WTC11 (cell line): ENCODE results near the gene AURKAIP1. TPM values are rescaled to one million over a fixed set of nuclear protein-coding genes. Genes with fewer than 3 reads are reported as not detected.

Experiments used
- ATAC-seq: fragments of 200-7000 bp; cut with Tn5 transposase; 2 replicates; pipeline ENCODE4 v1.10.0; 2021; ENCODE audit warnings: mild to moderate bottlenecking, moderate library complexity
- CTCF ChIA-PET: fragments of 300-600 bp; sonication (Branson Sonifier 250); formaldehyde crosslinking; loops from one replicate; lab custom pipeline; 2021; ENCODE audit warnings: antibody characterized with exemption; lab: Charles Lee
- POLR2A ChIA-PET: fragments of 350-600 bp; sonication (Branson Sonifier 250); formaldehyde crosslinking; loops from one replicate; lab custom pipeline; 2021; ENCODE audit warnings: antibody characterized with exemption; lab: Charles Lee
- DNase-seq: peaks from one replicate; pipeline ENCODE4 v3.0.0; 2021; ENCODE audit warnings: low spot score
- H3K27ac Mint-ChIP-seq: 2 replicates; pipeline ENCODE4 v1.8.0; 2021; ENCODE audit warnings: mixed read lengths
- H3K27me3 Mint-ChIP-seq: 2 replicates; pipeline ENCODE4 v1.8.0; 2021; ENCODE audit warnings: low read depth, mild to moderate bottlenecking, moderate library complexity, mixed read lengths
- H3K36me3 Mint-ChIP-seq: 2 replicates; pipeline ENCODE4 v1.8.0; 2021; ENCODE audit warnings: mixed read lengths
- H3K4me1 Mint-ChIP-seq: 2 replicates; pipeline ENCODE4 v1.8.0; 2022; ENCODE audit warnings: mixed read lengths
- H3K4me3 Mint-ChIP-seq: 2 replicates; pipeline ENCODE4 v1.8.0; 2021; ENCODE audit warnings: mild to moderate bottlenecking, moderate library complexity, mixed read lengths
- H3K9me3 Mint-ChIP-seq: 2 replicates; pipeline ENCODE4 v1.8.0; 2021; ENCODE audit warnings: mixed read lengths
- CBFB ChIP-seq: sonication (generic); formaldehyde crosslinking; IDR thresholded peaks from 2 replicates; pipeline ENCODE4 v1.8.1; 2022; ENCODE audit warnings: mild to moderate bottlenecking, low read depth, missing genetic modification reagents
- CREB1 ChIP-seq: sonication (generic); formaldehyde crosslinking; IDR thresholded peaks from 2 replicates; pipeline ENCODE4 v1.8.0; 2023; ENCODE audit warnings: mild to moderate bottlenecking, missing genetic modification reagents
- GTF2I ChIP-seq: fragments of 250-450 bp; sonication (Bioruptor Pico); conservative IDR thresholded peaks from 2 replicates; pipeline ENCODE4 v1.4.0; 2021; ENCODE audit warnings: mild to moderate bottlenecking
- JUN ChIP-seq: sonication (generic); formaldehyde crosslinking; IDR thresholded peaks from 2 replicates; pipeline ENCODE4 v1.8.0; 2023; ENCODE audit warnings: mild to moderate bottlenecking, missing genetic modification reagents
- OVOL2 ChIP-seq: fragments of 250-450 bp; sonication (Bioruptor Pico); IDR thresholded peaks from 2 replicates; pipeline ENCODE4 v1.9.0; 2021; ENCODE audit warnings: mild to moderate bottlenecking, borderline replicate concordance
- ZNF219 ChIP-seq: sonication (generic); formaldehyde crosslinking; IDR thresholded peaks from 2 replicates; pipeline ENCODE4 v1.8.0; 2023; ENCODE audit warnings: missing genetic modification reagents, mild to moderate bottlenecking, borderline replicate concordance
- microRNA-seq: library from miRNA; unstranded; fragments of <30 nt; microRNA quantifications from one replicate; pipeline ENCODE4 v1.2.0, GENCODE V29; 2022; ENCODE audit warnings: borderline number of aligned reads
- total RNA-seq: library from RNA; stranded (reverse); gene quantifications from 3 replicates; pipeline ENCODE4 v1.2.3, GENCODE V29; 2021
- TF ChIP-seq, protein P1 (sequence below): sonication (generic); formaldehyde crosslinking; IDR thresholded peaks from 2 replicates; pipeline ENCODE4 v1.8.0; 2022; ENCODE audit warnings: mild to moderate bottlenecking, missing genetic modification reagents
- TF ChIP-seq, protein P2 (sequence below): sonication (generic); formaldehyde crosslinking; IDR thresholded peaks from 2 replicates; pipeline ENCODE4 v1.8.1; 2022; ENCODE audit warnings: low read depth, mild to moderate bottlenecking, moderate library complexity, missing genetic modification reagents, borderline replicate concordance
- TF ChIP-seq, protein P3 (sequence below): sonication (generic); formaldehyde crosslinking; IDR thresholded peaks from 2 replicates; pipeline ENCODE4 v1.8.1; 2023; ENCODE audit warnings: mild to moderate bottlenecking, missing genetic modification reagents
- TF ChIP-seq, protein P4 (sequence below): fragments of 250-450 bp; sonication (Bioruptor Pico); IDR thresholded peaks from 2 replicates; pipeline ENCODE4 v1.9.0; 2021; ENCODE audit warnings: mild to moderate bottlenecking, borderline replicate concordance
- TF ChIP-seq, protein P5 (sequence below): fragments of 250-450 bp; sonication (Bioruptor Pico); IDR thresholded peaks from 2 replicates; pipeline ENCODE4 v2.1.2; 2022; ENCODE audit warnings: mild to moderate bottlenecking, moderate library complexity
- TF ChIP-seq, protein P6 (sequence below): sonication (generic); formaldehyde crosslinking; IDR thresholded peaks from 2 replicates; pipeline ENCODE4 v1.8.1; 2022; ENCODE audit warnings: mild to moderate bottlenecking, missing genetic modification reagents, moderate library complexity, borderline replicate concordance

Gene AURKAIP1
- total RNA-seq, 1 experiment from 2014 or later: 268 TPM

DNA sequence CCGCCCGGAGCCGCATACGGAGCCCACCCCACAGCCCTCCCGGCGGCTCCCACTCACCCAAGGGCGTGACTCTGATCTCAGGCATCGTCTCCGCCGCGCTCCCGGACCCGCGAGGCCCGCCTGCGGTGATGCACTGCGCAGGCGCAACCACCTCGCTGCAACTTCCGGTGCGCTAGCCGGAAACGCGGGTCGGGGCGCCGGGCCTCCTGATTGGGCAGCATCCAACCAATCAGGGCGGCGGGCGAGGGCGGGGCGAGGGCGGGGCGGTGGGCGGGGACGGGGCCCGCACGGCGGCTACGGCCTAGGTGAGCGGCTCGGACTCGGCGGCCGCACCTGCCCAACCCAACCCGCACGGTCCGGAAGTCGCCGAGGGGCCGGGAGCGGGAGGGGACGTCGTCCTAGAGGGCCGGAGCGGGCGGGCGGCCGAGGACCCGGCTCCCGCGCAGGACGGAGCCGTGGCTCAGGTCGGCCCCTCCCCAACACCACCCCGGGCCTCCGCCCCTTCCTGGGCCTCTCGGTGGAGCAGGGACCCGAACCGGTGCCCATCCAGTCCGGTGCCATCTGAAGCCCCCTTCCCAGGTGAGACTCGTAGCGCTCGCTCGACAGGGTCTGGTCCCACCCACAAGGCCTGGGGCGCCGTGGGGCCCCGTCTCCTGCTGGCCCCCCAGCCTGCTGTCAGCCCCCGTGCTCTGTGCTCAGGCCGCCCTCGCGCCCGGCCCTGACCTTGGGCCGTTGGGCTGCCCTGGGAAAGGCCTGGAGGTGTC lies 50.3 kb downstream of the AURKAIP1 start, which contains the start of the genes CPTP and INTS11 (continued):
- TF ChIP-seq, protein P1, sequence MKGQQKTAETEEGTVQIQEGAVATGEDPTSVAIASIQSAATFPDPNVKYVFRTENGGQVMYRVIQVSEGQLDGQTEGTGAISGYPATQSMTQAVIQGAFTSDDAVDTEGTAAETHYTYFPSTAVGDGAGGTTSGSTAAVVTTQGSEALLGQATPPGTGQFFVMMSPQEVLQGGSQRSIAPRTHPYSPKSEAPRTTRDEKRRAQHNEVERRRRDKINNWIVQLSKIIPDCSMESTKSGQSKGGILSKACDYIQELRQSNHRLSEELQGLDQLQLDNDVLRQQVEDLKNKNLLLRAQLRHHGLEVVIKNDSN: peak; percentile 12; the same call in 1 of the 2 replicates
- TF ChIP-seq, protein P2, sequence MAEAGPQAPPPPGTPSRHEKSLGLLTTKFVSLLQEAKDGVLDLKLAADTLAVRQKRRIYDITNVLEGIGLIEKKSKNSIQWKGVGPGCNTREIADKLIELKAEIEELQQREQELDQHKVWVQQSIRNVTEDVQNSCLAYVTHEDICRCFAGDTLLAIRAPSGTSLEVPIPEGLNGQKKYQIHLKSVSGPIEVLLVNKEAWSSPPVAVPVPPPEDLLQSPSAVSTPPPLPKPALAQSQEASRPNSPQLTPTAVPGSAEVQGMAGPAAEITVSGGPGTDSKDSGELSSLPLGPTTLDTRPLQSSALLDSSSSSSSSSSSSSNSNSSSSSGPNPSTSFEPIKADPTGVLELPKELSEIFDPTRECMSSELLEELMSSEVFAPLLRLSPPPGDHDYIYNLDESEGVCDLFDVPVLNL (CRISPR knock-in tag): no peak
- TF ChIP-seq, protein P3, sequence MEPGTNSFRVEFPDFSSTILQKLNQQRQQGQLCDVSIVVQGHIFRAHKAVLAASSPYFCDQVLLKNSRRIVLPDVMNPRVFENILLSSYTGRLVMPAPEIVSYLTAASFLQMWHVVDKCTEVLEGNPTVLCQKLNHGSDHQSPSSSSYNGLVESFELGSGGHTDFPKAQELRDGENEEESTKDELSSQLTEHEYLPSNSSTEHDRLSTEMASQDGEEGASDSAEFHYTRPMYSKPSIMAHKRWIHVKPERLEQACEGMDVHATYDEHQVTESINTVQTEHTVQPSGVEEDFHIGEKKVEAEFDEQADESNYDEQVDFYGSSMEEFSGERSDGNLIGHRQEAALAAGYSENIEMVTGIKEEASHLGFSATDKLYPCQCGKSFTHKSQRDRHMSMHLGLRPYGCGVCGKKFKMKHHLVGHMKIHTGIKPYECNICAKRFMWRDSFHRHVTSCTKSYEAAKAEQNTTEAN (CRISPR knock-in tag): peak; percentile 71; the same call in 1 of the 2 replicates
- TF ChIP-seq, protein P4, sequence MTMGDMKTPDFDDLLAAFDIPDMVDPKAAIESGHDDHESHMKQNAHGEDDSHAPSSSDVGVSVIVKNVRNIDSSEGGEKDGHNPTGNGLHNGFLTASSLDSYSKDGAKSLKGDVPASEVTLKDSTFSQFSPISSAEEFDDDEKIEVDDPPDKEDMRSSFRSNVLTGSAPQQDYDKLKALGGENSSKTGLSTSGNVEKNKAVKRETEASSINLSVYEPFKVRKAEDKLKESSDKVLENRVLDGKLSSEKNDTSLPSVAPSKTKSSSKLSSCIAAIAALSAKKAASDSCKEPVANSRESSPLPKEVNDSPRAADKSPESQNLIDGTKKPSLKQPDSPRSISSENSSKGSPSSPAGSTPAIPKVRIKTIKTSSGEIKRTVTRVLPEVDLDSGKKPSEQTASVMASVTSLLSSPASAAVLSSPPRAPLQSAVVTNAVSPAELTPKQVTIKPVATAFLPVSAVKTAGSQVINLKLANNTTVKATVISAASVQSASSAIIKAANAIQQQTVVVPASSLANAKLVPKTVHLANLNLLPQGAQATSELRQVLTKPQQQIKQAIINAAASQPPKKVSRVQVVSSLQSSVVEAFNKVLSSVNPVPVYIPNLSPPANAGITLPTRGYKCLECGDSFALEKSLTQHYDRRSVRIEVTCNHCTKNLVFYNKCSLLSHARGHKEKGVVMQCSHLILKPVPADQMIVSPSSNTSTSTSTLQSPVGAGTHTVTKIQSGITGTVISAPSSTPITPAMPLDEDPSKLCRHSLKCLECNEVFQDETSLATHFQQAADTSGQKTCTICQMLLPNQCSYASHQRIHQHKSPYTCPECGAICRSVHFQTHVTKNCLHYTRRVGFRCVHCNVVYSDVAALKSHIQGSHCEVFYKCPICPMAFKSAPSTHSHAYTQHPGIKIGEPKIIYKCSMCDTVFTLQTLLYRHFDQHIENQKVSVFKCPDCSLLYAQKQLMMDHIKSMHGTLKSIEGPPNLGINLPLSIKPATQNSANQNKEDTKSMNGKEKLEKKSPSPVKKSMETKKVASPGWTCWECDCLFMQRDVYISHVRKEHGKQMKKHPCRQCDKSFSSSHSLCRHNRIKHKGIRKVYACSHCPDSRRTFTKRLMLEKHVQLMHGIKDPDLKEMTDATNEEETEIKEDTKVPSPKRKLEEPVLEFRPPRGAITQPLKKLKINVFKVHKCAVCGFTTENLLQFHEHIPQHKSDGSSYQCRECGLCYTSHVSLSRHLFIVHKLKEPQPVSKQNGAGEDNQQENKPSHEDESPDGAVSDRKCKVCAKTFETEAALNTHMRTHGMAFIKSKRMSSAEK (CRISPR knock-in tag): no peak
- TF ChIP-seq CBFB (CRISPR knock-in tag) (no peak), OVOL2 (CRISPR knock-in tag) (no peak), GTF2I (CRISPR knock-in tag) (no peak), CREB1 (no peak)
- TF ChIP-seq, protein P5, sequence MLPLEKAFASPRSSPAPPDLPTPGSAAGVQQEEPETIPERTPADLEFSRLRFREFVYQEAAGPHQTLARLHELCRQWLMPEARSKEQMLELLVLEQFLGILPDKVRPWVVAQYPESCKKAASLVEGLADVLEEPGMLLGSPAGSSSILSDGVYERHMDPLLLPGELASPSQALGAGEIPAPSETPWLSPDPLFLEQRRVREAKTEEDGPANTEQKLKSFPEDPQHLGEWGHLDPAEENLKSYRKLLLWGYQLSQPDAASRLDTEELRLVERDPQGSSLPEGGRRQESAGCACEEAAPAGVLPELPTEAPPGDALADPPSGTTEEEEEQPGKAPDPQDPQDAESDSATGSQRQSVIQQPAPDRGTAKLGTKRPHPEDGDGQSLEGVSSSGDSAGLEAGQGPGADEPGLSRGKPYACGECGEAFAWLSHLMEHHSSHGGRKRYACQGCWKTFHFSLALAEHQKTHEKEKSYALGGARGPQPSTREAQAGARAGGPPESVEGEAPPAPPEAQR (CRISPR knock-in tag): no peak
- TF ChIP-seq, protein P6, sequence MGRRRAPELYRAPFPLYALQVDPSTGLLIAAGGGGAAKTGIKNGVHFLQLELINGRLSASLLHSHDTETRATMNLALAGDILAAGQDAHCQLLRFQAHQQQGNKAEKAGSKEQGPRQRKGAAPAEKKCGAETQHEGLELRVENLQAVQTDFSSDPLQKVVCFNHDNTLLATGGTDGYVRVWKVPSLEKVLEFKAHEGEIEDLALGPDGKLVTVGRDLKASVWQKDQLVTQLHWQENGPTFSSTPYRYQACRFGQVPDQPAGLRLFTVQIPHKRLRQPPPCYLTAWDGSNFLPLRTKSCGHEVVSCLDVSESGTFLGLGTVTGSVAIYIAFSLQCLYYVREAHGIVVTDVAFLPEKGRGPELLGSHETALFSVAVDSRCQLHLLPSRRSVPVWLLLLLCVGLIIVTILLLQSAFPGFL: no peak

DNA sequence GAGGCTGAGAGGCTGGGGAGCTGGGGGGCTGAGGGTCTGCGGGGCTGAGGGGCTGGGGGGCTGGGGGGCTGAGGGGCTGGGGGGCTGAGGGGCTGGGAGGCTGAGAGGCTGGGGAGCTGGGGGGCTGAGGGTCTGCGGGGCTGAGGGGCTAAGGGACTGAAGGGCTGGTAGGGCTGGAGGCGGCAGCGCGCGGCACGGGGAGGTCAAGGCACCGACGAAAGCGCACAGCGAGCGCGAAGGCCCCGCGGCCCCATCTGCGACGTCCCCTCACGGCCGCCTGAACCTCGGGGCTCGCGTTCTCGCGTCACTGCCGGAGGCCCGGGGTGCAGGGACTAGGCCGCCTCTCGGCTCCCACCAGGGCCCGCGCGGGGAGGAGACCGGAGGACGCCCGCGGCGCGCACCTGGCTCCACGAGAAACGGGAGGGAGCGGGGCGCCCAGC lies 50.9 kb downstream of the AURKAIP1 start:
- ChIA-PET CTCF (interaction anchor here (0.6 kb wide), 1 partner anchor 45 kb away, joined by 6 read pairs; no protein-coding TSS in a partner anchor), POLR2A (no interaction called here)
- Mint-ChIP-seq H3K27ac (no peak overlapping the region), H3K4me1 (peaks cover 11% of the 10 kb centered on the region), H3K27me3 (no peaks in the 10 kb centered on the region), H3K4me3 (peak overlapping the region; percentile 78), H3K9me3 (no peaks in the 10 kb centered on the region), H3K36me3 (peaks cover 6% of the 10 kb centered on the region)
- ATAC-seq: peak; percentile 3
- TF ChIP-seq, protein P1: peak; percentile 3; the same call in 1 of the 2 replicates
- peak; percentile 65; the same call in 1 of the 2 replicates for TF ChIP-seq JUN (CRISPR knock-in tag)
- no peak for TF ChIP-seq ZNF219 (CRISPR knock-in tag)
- no peak for DNase-seq

Small RNA genes lying within 50 kb of the gene (microRNA-seq; reads per million reads assigned to microRNA genes)
- gene MIR6808: not detected

Other genes with a start within 250 kb of the AURKAIP1 start
- gene TTLL10, start 201.3 kb downstream of the AURKAIP1 start, total RNA-seq: 0.78 to 1.1 TPM (median 1.1 TPM) in 3 replicates
- 0.83 to 1.2 TPM (median 1.1 TPM) in 3 replicates for gene TNFRSF18, start 168.6 kb downstream of the AURKAIP1 start, total RNA-seq
- 0.18 to 0.33 TPM in 2 of 3 replicates, not detected in the other for gene TNFRSF4, start 161.1 kb downstream of the AURKAIP1 start, total RNA-seq
- 92.3 to 105 TPM (median 101 TPM) in 3 replicates for gene SDF4, start 143.2 kb downstream of the AURKAIP1 start, total RNA-seq
- gene B3GALT6, start 143.0 kb downstream of the AURKAIP1 start, total RNA-seq: 18.8 to 21.4 TPM (median 20.0 TPM) in 3 replicates
- 8.5 to 10.3 TPM (median 8.5 TPM) in 3 replicates for gene C1QTNF12, start 128.5 kb downstream of the AURKAIP1 start, total RNA-seq
- gene UBE2J2, start 101.4 kb downstream of the AURKAIP1 start, total RNA-seq: 62.6 to 72.2 TPM (median 65.6 TPM) in 3 replicates
- gene SCNN1D, start 94.8 kb downstream of the AURKAIP1 start, total RNA-seq: 4.7 to 8.5 TPM (median 6.4 TPM) in 3 replicates
- gene ACAP3, start 67.3 kb downstream of the AURKAIP1 start, total RNA-seq: 25.1 to 42.2 TPM (median 30.7 TPM) in 3 replicates
- 42.5 to 51.5 TPM (median 43.6 TPM) in 3 replicates for gene PUSL1, start 66.6 kb downstream of the AURKAIP1 start, total RNA-seq
- gene INTS11, start 50.5 kb downstream of the AURKAIP1 start, total RNA-seq: 144 to 170 TPM (median 160 TPM) in 3 replicates
- 10.3 to 14.4 TPM (median 12.3 TPM) in 3 replicates for gene CPTP, start 50.4 kb downstream of the AURKAIP1 start, total RNA-seq
- gene TAS1R3, start 43.9 kb downstream of the AURKAIP1 start, total RNA-seq: 0.18 to 0.22 TPM (median 0.21 TPM) in 3 replicates
- 74.1 to 91.4 TPM (median 77.3 TPM) in 3 replicates for gene DVL1, start 25.8 kb downstream of the AURKAIP1 start, total RNA-seq
- gene MXRA8, start 16.7 kb downstream of the AURKAIP1 start, total RNA-seq: 6.7 to 11.2 TPM (median 10.7 TPM) in 3 replicates
- gene CCNL2, start 24.1 kb upstream of the AURKAIP1 start, total RNA-seq: 117 to 142 TPM (median 117 TPM) in 3 replicates
- 126 to 156 TPM (median 134 TPM) in 3 replicates for gene MRPL20, start 32.1 kb upstream of the AURKAIP1 start, total RNA-seq
- gene ANKRD65, start 46.1 kb upstream of the AURKAIP1 start, total RNA-seq: 1.6 to 2.8 TPM (median 1.9 TPM) in 3 replicates
- gene VWA1, start 60.5 kb upstream of the AURKAIP1 start, total RNA-seq: 28.3 to 35.5 TPM (median 28.3 TPM) in 3 replicates
- 0.60 to 0.94 TPM (median 0.61 TPM) in 3 replicates for gene ATAD3C, start 74.5 kb upstream of the AURKAIP1 start, total RNA-seq
- gene ATAD3B, start 96.6 kb upstream of the AURKAIP1 start, total RNA-seq: 47.9 to 63.6 TPM (median 48.5 TPM) in 3 replicates
- 56.1 to 71.2 TPM (median 58.7 TPM) in 3 replicates for gene ATAD3A, start 137.0 kb upstream of the AURKAIP1 start, total RNA-seq
- gene TMEM240, start 165.4 kb upstream of the AURKAIP1 start, total RNA-seq: 6.6 to 8.8 TPM (median 8.0 TPM) in 3 replicates
- gene SSU72, start 199.7 kb upstream of the AURKAIP1 start, total RNA-seq: 150 to 158 TPM (median 150 TPM) in 3 replicates
- gene FNDC10, start 224.9 kb upstream of the AURKAIP1 start, total RNA-seq: 30.4 to 37.5 TPM (median 34.9 TPM) in 3 replicates
- 90.6 to 120 TPM (median 113 TPM) in 3 replicates for gene MIB2, start 240.3 kb upstream of the AURKAIP1 start, total RNA-seq